Panc1 (cell line): ENCODE measurements around the gene MYO18B.

Experiments used
- CTCF ChIP-seq: fragments of 450-650 bp; IDR thresholded peaks from 2 replicates; pipeline ENCODE4 v1.5.1; 2017; ENCODE audit warnings: mild to moderate bottlenecking
- POLR2AphosphoS5 ChIP-seq: IDR thresholded peaks from 2 replicates; pipeline ENCODE4 v1.6.1; 2012; ENCODE audit warnings: mild to moderate bottlenecking, low read depth, low read length, moderate library complexity
- REST ChIP-seq, 2 experiments: IDR thresholded peaks; 2 replicates each; pipeline ENCODE4 v1.6.1; 2011 to 2012; ENCODE audit warnings: low read depth in 2 of 2, control low read depth in 1 of 2, low read length in 1 of 2, mild to moderate bottlenecking in 1 of 2, moderate library complexity in 1 of 2; ENCODE audit not compliant: insufficient read depth in 1 of 2
- SIN3A ChIP-seq: IDR thresholded peaks from 2 replicates; pipeline ENCODE4 v1.6.1; 2012; ENCODE audit warnings: low read depth, mild to moderate bottlenecking, low read length, moderate library complexity, borderline replicate concordance; ENCODE audit not compliant: insufficient read depth
- TCF7L2 ChIP-seq: IDR thresholded peaks from 2 replicates; pipeline ENCODE4 v1.6.1; 2011; ENCODE audit warnings: mild to moderate bottlenecking, low read depth, low read length, inconsistent platforms

- no peak for TF ChIP-seq SIN3A
- no peak for TF ChIP-seq CTCF
- no peak for TF ChIP-seq POLR2AphosphoS5
- no peak for TF ChIP-seq TCF7L2
- no peak for TF ChIP-seq REST (IDR thresholded peaks at IDR 0.05; ENCODE audit: insufficient read depth in 1 of 2, low read depth in 2 of 2, low read length in 1 of 2)
Observed at GRCh38 chr22:26065847-26066246, 323.9 kb downstream of the MYO18B start.
